Uterus (tissue), 2 donors: ENCODE results near the gene ZNF780B.

Experiments used
- POLR2A ChIP-seq, 2 donors: fragments of 450-650 bp; IDR thresholded peaks; one replicate each; pipeline ENCODE4 v1.6.1; 2016; ENCODE audit warnings: antibody characterized with exemption in 2 of 2, mild to moderate bottlenecking in 1 of 2, moderate library complexity in 1 of 2
- TF ChIP-seq, protein P1 (sequence below), 4 experiments: fragments of 200-600 bp in 2 of 4; fragments of 450-650 bp in 2 of 4; sonication (generic) in 2 of 4; IDR thresholded peaks; one replicate each; pipeline ENCODE4 v1.5.1; 2016 to 2019; ENCODE audit warnings: antibody characterized with exemption in 4 of 4, mild to moderate bottlenecking in 2 of 4, moderate library complexity in 1 of 4

DNA sequence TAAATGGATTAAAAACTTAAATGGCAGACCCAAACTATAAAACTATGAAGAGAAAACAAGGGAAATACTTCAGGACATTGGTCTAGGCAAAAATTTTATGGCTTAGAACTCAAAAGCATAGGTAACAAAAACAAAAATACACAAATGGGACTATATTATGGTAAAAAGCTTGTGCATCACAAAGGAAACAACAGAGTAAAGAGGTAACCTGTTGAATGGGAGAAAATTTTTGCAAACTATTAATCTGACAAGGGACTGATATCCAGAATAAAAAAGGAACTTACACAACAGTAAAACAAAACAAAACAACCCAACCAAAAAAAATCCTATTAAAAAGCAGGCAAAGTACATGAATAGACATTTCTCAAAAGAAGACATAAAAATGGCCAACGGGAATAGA lies 68.4 kb downstream of the ZNF780B start:
- TF ChIP-seq, protein P1, sequence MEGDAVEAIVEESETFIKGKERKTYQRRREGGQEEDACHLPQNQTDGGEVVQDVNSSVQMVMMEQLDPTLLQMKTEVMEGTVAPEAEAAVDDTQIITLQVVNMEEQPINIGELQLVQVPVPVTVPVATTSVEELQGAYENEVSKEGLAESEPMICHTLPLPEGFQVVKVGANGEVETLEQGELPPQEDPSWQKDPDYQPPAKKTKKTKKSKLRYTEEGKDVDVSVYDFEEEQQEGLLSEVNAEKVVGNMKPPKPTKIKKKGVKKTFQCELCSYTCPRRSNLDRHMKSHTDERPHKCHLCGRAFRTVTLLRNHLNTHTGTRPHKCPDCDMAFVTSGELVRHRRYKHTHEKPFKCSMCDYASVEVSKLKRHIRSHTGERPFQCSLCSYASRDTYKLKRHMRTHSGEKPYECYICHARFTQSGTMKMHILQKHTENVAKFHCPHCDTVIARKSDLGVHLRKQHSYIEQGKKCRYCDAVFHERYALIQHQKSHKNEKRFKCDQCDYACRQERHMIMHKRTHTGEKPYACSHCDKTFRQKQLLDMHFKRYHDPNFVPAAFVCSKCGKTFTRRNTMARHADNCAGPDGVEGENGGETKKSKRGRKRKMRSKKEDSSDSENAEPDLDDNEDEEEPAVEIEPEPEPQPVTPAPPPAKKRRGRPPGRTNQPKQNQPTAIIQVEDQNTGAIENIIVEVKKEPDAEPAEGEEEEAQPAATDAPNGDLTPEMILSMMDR (IDR thresholded peaks at IDR 0.05): no peak
- no peak for TF ChIP-seq POLR2A (IDR thresholded peaks at IDR 0.05)
